GM12801 (cell line): ENCODE results near the gene C5orf46.

ENCODE experiments used
- CTCF ChIP-seq: IDR thresholded peaks from one replicate; pipeline ENCODE4 v1.5.1; 2011; ENCODE audit warnings: control low read depth; ENCODE audit not compliant: insufficient read length; ENCODE audit errors: extremely low read depth

Gene C5orf46

GRCh38 chr5:147858565-147858964 is 47.8 kb downstream of the C5orf46 start:
- TF ChIP-seq CTCF = no peak

- TF ChIP-seq CTCF = peak; percentile 75
Observed at GRCh38 chr5:147857302-147858129, 48.8 kb downstream of the C5orf46 start.

- no peak for TF ChIP-seq CTCF
Observed at GRCh38 chr5:147856801-147857200, 49.5 kb downstream of the C5orf46 start.

GRCh38 chr5:147855774-147856069 is 50.6 kb downstream of the C5orf46 start:
- no peak for TF ChIP-seq CTCF

- no peak for TF ChIP-seq CTCF
Observed at GRCh38 chr5:147854894-147855773, 51.2 kb downstream of the C5orf46 start.

GRCh38 chr5:147854331-147854730 is 52.0 kb downstream of the C5orf46 start:
- no peak for TF ChIP-seq CTCF

GRCh38 chr5:147853372-147853987 is 52.9 kb downstream of the C5orf46 start:
- TF ChIP-seq CTCF = no peak
